Subcutaneous adipose tissue (tissue), 4 donors: ENCODE results near the gene ATG2A. TPM values are rescaled to one million over a fixed set of nuclear protein-coding genes. Genes with fewer than 3 reads are reported as not detected.

Experiments used
- CTCF ChIP-seq: fragments of 450-650 bp; IDR thresholded peaks from one replicate; pipeline ENCODE4 v1.5.1; 2016; ENCODE audit warnings: low read depth, mild to moderate bottlenecking, control low read depth, antibody characterized with exemption, moderate library complexity
- total RNA-seq, 4 donors: library from RNA; depleted of rRNA; stranded (reverse); fragments of >200 nt; gene quantifications; one replicate each; pipeline ENCODE4 v1.1.0, GENCODE V29; 2016

Gene ATG2A
- total RNA-seq, 4 donors from 2014 or later = 12.4 to 47.7 (median 22.2) TPM

- no peak for TF ChIP-seq CTCF
Measured at GRCh38 chr11:64881476-64881875, 35.5 kb downstream of the ATG2A start.

- TF ChIP-seq CTCF = no peak
Measured at GRCh38 chr11:64880240-64881001, 36.6 kb downstream of the ATG2A start.

- TF ChIP-seq CTCF = no peak
Measured at GRCh38 chr11:64879244-64879900, 37.6 kb downstream of the ATG2A start.

- no peak for TF ChIP-seq CTCF
Measured at GRCh38 chr11:64878494-64879243, 38.3 kb downstream of the ATG2A start, which contains the start of gene EHD1. Gene EHD1, minus strand, starts transcription at chr11:64878621. Its CDS starts 157 bp downstream, at chr11:64878464.

GRCh38 chr11:64878223-64878493, 38.9 kb downstream of the ATG2A start:
- TF ChIP-seq CTCF = no peak

GRCh38 chr11:64877390-64878222, 39.4 kb downstream of the ATG2A start:
- no peak for TF ChIP-seq CTCF
